HG02885 (cell line): Measurements from ENCODE around the gene COMMD1.
"Not testable (repeated sequence)": the region's sequence is repeated elsewhere in the genome, so short reads cannot be mapped to it uniquely, and the experiment has no call there.

ENCODE experiments used
- ATAC-seq: cut with Tn5 transposase; IDR thresholded peaks from one replicate; pipeline ENCODE4 v1.9.1; 2021; ENCODE audit warnings: mild to moderate bottlenecking; ENCODE audit not compliant: unreplicated experiment, poor library complexity

Gene COMMD1

DNA sequence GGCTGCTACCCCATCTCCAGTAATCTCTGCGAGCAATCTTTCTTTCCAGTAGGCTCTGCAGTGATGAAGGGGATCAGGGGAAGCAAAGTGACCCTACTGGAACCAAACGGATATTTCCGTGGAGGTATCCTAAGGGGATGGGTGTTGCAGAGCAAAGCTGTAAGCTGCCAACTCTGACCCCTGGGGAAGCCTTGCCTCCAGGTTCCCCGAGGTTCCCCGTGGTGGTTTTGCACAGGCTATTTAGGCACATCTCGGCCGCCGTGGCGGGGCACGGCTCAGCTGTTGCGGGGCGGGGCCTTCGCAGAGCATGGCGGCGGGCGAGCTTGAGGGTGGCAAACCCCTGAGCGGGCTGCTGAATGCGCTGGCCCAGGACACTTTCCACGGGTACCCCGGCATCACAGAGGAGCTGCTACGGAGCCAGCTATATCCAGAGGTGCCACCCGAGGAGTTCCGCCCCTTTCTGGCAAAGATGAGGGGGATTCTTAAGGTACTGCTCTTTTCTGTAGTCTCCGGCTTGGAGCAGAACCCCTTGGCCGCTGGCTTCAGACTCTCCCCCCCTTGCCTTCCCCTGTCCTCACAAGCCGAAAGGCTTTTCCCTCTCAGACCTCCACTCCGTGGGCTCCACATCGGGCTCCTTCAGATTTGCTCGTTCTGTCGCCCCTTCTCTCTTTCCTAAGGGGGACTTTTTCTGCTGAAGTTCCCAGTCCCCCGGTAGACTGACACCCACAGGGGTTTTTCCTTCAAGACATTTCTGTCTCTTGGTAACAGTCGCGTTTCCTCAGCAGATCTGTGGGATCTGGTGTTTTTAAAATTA is at the start of gene COMMD1:
TSS of gene COMMD1 (plus strand) at position 303 of the 814 bp plus-strand sequence. CDS start at position 308, 5 bp downstream.
- ATAC-seq = peak; percentile 98

DNA sequence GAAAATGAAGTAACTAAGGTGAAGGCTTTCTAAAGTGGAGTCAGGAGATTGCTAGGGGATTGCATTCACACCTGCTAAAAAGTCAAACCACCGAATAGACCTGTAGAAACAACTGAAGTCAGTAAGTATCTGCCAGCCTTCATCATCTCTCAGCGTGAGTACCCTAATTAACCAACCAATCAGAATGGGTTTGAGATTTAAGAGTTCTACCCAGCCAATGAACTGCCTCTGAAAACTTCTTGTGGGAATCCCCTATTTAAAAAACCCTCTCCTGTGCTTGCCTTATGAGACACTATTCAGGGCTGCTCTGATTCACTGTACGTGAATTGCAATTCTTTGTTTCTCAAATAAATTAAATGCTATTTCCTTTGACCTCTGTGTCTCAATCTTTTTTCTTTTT is 48.2 kb upstream of the COMMD1 start:
- ATAC-seq = no peak

DNA sequence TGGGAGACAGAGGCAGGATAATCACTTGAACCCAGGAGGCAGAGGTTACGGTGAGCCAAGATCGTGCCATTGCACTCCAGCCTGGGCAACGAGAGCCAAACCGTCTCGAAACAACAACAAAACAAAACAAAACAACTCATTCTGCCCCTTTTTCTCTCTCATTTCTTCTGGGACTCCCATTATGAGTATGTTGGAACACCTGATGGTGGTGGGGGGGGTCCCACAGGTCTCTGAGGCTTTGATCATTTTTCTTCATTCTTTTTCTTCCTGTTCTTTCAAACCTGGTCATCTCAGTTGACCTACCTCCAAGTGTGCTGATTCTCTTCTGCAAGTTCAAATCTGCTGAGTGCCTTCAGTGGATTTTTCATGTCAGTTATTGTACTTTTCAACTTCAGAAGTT is 43.4 kb upstream of the COMMD1 start:
- ATAC-seq = no peak

DNA sequence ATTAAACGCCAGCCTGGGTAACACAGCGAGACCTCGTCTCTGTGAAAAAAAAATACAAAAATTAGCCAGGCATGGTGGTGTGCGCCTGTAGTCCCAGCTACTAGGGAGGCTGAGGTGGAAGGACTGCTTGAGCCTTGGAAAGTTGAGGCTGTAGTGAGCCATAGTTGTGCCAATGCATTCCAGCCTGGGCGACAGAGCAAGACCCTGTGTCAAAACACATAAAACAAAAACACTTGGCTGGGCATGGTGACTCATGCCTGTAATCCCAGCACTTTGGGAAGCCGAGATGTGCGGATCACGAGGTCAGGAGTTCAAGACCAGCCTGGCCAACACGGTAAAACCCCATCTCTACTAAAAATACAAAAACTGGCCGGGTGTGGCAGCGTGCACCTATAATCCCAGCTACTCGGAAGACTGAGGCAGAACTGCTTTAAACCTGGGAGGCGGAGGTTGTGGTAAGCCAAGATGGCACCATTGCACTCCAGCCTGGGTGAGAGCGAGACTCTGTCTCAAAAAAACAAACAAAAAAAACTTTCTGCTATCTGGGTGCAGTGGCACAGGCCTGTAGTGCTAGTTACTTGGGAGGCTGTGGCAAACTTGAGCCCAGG is 38.9 kb upstream of the COMMD1 start:
- not testable (repeated sequence) for ATAC-seq

DNA sequence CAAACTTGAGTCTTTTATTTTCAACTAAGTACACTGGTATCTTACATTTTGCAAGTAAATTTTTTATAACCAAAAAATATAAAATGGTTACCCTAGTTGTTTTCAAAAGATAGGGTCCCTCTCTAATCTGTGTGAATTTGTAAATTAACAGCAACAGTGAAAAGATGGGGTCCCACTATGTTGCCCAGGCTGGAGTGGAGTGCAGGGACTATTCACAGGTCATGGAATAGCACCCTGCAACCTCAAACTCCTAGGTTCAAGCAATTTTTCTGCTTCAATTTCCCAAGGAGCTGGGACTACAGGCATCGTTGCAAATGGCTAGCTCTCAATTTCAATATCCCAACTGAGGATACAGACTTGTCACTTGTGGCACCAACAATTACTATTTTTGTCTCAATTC is 29.1 kb upstream of the COMMD1 start:
- no peak for ATAC-seq

DNA sequence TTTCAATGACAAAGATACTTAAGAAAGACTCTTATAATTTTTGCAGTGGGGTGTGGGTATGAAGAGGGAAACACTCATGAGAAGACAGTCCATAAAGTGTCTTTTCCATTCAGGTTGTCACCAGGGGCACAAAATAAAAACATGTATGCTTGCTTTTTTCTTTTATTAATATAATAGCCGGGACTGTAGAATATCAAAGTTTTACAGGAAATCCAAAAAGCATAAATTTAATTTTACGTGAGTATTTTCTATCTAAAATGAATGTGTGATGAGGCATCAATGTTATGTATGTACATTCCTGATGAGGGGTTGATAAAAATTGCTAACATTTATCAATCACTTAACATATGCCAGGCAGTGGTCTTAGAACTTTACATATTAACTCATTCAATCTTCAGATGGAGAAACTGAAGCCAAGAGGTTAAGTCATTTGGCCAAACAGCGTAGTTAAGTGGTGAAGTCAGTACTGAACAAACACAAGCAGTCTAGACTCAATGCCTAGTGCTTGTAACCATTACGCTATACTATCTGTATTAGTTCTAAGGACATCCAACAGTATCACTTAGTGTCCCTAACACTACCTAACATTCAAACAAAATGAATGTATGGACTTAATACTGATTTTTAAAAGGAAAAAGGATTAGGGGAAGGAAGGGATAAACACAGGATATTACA is 27.8 kb upstream of the COMMD1 start:
- no peak for ATAC-seq

DNA sequence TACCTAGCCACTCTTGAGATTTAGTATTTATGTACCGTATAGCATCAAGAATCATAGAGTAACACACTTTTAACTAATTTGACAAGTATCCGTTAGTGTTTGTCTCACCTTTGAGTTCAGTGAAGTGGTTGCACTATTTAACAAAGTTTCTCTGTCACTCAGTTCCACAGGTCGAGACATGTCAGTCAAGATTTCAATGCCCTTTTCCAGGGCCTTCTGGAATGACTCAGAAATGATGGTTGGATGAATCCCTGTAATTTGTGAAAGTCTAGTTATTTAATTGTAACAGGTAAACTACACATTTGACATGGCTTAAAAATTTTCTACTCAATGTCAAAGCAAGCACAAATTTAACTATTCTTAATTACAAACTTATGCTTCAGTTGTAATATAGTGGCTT is 26.7 kb upstream of the COMMD1 start:
- no peak for ATAC-seq

DNA sequence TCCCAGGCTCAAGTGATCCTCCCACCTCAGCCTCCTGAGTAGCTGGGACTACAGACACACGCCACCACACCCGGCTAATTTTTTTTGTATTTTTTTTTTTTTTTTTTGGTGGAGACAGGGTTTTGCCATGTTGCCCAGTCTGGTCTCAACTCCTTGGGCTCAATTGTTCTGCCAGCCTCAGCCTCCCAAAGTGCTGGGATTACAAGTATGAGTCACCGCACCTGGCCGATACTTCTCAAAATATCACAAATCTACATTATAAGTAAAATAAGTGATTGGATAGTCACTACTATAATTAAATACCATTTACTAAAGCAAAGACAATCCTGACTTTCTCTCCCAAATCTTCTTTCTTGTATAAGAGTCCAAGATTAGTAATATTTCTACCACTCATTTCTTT is 26.1 kb upstream of the COMMD1 start:
- not testable (repeated sequence) for ATAC-seq

DNA sequence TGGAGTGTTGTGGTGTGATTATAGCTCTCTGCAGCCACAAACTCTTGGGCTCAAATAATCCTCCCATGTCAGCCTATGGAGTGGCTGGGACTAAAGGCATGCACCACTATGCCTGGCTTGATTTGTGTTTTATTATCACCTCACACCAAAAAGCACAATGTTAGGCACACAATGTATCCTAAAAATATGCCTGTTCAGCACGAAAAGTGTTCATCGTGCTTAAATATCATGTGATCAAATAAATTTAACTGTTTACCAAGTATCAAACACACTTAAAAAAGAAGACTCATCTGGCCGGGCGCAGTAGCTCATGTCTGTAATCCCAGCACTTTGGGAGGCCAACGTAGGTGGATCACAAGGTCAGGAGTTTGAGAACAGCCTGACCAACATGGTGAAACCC is 22.6 kb upstream of the COMMD1 start:
- no peak for ATAC-seq

DNA sequence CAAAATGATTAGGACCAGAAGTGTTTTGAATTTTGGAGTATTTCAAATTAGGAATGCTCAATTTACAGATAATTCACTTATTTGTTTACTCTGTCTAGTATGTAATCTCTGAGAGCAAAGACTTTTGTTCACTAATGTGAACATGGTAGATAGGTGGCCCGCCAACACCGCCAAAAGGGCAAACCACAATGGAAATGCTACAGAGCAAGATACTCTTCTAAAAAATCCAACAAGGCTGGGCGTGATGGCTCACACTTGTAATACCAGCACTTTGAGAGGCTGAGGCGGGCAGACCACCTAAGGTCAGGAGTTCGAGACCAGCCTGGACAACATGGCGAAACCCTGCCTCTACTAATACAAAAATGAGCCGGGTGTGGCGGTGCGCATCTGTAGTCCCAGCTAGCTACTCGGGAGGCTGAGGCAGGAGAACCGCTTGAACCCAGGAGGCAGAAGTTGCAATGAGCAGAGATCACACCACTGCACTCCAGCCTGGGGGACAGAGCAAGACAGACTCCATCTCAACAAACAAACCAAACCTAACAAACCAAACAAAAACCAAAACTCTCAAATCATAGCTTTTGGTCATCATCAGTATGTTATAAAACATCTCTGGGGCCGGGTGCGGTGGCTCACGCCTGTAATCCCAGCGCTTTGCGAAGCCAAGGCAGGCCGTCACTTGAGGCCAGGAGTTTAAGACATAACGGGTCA is 19.4 kb upstream of the COMMD1 start:
- ATAC-seq = no peak

DNA sequence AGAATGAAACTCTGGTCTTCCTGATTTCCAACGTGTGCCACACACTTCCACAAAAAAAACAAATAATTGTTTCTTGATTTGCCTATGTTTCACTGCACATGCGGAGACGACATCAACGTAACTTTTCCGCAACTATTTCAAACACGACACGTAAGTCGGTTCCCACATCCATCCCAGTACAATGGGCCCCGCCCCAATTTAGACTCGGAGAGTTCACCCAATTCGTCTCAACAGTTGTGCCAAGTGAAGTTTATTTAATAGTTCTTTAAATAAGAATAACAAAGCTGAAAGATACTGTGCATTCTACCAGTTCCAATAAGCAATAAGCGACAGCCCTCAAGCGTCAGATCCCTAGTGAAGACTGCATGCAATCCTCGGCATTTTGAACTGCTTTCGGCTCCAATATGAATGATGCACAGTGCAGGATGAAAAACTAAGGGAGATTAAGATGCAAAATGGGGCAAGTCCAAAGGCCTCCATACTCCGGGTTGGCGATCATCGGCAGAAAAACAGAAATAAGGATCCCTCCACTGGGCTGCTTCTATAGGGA is 17.7 kb upstream of the COMMD1 start:
- peak; percentile 5 for ATAC-seq

DNA sequence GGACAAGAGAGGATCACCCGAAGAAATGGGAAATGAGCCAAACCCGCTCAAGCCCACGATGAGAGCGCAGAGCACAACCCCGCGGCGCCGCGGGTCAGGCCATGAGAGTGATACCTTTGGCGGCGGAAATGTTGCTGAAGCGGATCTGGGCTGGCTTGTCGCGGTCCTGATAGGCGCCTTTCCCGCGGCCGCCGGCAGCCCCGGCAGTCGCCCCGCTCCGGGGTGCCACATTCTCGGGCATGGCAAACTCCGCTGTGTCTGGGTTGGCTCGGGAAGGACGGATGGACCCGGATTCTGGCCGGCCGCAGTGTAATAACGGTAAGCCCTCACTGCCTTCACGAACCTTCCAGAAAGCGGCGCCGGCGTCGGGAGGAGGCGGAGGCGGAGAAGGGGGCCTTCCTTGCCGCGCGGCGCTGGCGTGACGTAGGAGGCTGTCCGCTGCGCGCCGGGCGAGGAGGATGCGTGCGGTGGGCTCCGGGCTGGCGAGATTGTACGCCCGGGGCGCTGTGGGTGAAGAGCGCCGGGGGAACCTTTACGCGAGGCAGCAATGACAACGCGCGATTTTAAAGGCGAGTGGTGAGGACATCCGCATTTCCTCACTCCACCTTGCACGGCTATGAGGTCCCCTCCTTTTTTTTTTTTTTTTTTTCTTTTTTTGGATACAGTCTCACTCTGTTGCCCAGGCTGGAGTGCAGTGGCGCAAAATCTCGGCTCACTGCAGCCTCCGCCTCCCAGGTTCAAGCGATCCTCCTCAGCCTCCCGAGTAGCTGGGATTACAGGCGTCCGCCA is 17.0 kb upstream of the COMMD1 start, which contains the start of gene CCT4:
TSS of gene CCT4 (minus strand) at position 390 of the 789 bp plus-strand sequence. CDS start at position 241, 149 bp downstream.
- peak; percentile 89 for ATAC-seq

DNA sequence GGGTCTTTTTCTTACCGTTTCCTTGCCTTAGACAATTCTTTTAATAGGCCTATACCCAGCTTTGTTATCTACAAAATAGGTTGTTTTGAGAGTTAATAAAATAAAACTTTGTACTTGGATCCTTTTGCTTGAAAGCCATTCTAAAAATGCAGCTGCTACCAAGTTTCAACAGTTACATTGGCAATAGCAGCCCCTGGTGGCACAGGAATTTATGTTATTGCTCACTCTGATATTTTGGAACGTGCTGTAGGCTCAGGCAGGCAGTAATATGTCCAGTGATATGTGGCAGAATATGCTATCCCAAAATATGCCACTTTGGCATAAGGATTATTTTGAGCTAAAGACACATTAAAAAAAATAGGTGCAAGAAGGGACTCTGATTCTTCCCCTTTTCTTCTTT is 6.7 kb upstream of the COMMD1 start:
- ATAC-seq = no peak

DNA sequence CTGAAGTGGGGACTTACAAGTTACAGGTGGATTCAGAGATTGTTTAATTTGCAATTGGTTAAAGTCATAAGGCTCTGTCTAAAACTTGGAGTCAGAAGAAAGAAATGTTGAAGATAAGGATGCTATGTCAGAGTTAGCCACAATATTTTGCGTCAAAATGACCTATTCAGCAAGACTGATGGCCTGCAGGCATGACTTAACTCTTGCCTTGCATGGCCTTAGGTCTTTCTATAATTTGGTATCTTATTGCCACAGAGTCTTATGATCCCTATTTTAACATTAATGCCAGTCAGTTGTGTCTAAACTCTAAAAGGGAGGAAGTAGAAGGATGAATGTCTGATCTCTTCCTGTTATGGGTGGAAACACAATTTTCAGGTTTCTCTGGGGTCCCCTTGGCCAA is 5.2 kb upstream of the COMMD1 start:
- ATAC-seq = no peak

DNA sequence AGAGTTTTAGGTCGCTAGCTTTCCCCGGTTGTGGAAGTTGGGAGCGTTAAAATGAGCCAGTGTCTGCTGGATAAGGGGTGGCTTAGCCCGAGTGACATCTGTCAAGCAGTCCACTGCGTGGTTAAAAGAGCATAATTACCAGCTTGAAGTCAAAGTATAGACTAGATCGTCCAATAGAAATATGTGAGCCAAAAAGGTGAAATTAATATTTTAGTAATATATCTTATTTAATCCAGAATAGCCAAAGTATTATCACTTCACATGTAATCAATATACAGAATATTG is 654 bp downstream of the COMMD1 start:
- ATAC-seq = peak; percentile 8

DNA sequence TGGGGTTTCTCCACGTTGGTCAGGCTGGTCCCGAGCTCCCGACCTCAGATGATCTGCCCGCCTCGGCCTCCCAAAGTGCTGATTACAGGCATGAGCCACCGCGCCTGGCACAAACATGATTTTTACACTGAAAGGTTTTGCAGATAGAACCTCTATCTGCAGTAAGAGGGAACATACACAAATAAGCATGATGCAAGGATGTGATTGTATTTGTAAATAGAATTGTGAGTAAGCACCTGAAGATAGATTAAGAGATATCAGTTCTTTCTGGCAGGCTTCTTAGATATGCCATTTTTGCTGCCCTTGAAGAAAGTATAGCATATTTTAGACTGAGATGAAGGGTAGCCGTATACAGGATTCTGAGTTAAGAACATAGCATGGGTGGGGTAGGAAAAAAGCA is 3.6 kb downstream of the COMMD1 start:
- no peak for ATAC-seq

DNA sequence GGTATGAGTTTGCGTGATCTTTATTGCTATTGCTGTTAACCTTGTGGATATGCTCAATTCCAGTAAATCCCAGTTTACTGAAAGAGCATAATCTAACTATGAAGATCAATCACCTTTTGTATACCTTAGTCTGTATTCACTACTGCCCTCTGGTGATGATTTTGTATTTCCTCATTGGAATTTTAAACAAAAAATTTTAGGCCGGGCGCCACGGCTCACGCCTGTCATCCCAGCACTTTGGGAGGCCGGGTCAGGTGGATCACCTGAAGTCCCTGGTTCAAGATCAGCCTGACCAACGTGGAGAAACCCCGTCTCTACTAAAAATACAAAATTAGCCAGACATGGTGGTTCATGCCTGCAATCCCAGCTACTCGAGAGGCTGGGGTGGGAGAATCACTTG is 5.1 kb downstream of the COMMD1 start:
- no peak for ATAC-seq

DNA sequence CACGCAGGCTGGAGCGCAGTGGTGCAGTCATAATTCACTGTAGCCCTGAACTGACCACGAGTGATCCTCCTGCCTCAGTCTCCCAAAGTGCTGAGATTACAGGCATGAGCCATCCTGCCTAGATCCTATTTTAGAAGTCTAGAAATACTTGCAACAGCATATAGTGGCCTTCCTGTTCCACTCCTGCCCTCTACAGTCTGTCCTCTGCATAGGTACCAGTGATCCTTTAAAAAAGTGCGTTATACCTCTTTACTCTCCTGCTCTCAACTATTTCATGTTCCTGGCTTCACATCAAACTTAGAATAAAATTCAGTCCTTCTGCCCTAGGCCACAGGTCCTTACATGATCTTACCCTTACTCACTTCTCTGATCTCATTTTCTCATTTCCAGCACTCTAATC is 6.0 kb downstream of the COMMD1 start:
- no peak for ATAC-seq

DNA sequence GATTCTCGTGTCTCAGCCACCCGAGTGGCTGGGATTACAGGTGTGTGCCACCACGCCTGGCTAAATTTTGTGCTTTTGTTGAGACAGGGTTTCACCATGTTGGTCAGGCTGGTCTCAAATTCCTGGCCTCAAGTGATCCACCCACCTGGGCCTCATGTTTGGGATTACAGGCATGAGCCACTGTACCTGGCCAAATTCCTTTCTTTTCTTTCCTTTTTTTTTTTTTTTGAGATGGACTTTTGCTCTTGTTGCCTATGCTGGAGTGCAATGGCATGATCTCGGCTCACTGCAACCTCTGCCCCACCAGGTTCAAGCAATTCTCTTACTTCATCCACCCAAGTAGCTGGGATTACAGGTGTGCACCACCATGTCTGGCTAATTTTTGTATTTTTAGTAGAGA is 9.3 kb downstream of the COMMD1 start:
- not testable (repeated sequence) for ATAC-seq

DNA sequence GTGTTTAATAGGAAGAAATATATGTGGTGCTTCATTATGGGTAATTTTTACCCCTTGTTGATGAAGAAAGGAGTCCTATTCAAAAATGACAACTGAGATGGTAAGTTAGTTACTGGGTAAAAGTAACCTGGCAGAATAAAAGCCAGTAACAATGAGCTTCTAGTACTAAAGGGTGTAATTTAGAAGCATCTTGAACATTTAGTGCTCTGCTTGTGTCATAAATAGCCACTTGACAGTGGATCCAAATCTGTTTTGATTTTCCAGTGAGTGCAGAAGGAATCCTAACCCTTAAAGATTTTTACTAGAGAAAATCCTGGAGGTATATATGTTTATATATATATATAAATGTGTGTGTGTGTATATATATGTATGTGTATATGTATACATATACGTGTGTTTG is 15.1 kb downstream of the COMMD1 start:
- no peak for ATAC-seq
